Stimulated activated CD8-positive, alpha-beta memory T cell treated with anti-CD3 and anti-CD28 coated beads, Interleukin-12 subunit alpha, Interleukin-12 subunit beta, amount 100 ng/mL, for 4 hours (primary cell): ENCODE measurements around the gene ACTRT2.

Experiments used
- DNase-seq: peaks from one replicate; pipeline ENCODE4 v3.0.0-alpha.2; 2020; ENCODE audit warnings: low read depth

ACTRT2 gene

GRCh38 chr1:3055051-3055450 lies 33.8 kb downstream of the ACTRT2 start:
- no peak for DNase-seq

- DNase-seq = no peak
Observed at GRCh38 chr1:3056641-3057040, 35.4 kb downstream of the ACTRT2 start.

GRCh38 chr1:3058263-3059030 lies 37.2 kb downstream of the ACTRT2 start:
- no peak for DNase-seq

GRCh38 chr1:3060127-3060526 lies 38.9 kb downstream of the ACTRT2 start:
- DNase-seq = no peak

- DNase-seq = no peak
Observed at GRCh38 chr1:3060601-3061551, 39.6 kb downstream of the ACTRT2 start.

GRCh38 chr1:3061566-3061965 lies 40.3 kb downstream of the ACTRT2 start:
- no peak for DNase-seq

- DNase-seq = no peak
Observed at GRCh38 chr1:3061981-3062615, 40.8 kb downstream of the ACTRT2 start.

GRCh38 chr1:3062616-3063378 lies 41.5 kb downstream of the ACTRT2 start:
- DNase-seq = no peak

GRCh38 chr1:3063379-3064295 lies 42.4 kb downstream of the ACTRT2 start:
- DNase-seq = no peak

GRCh38 chr1:3064296-3064850 lies 43.1 kb downstream of the ACTRT2 start:
- no peak for DNase-seq

- no peak for DNase-seq
Observed at GRCh38 chr1:3064901-3065300, 43.6 kb downstream of the ACTRT2 start.

- no peak for DNase-seq
Observed at GRCh38 chr1:3065396-3065795, 44.1 kb downstream of the ACTRT2 start.

- DNase-seq = no peak
Observed at GRCh38 chr1:3065797-3066196, 44.5 kb downstream of the ACTRT2 start.

GRCh38 chr1:3066250-3066711 lies 45.0 kb downstream of the ACTRT2 start:
- DNase-seq = no peak

- no peak for DNase-seq
Observed at GRCh38 chr1:3066826-3067225, 45.6 kb downstream of the ACTRT2 start.

GRCh38 chr1:3067301-3067670 lies 46.0 kb downstream of the ACTRT2 start:
- no peak for DNase-seq

GRCh38 chr1:3067671-3068563 lies 46.6 kb downstream of the ACTRT2 start:
- DNase-seq = no peak

- no peak for DNase-seq
Observed at GRCh38 chr1:3068564-3069431, 47.5 kb downstream of the ACTRT2 start, which contains the start of gene PRDM16. TSS of gene PRDM16 (plus strand) at chr1:3069203. CDS start at chr1:3069260, 57 bp downstream.
